Activated B cell treated with CpG ODN at 0.5 μM for 24 hours (primary cell): ENCODE data around the gene IGSF21. TPM values are rescaled to one million over a fixed set of nuclear protein-coding genes. Genes with fewer than 3 reads are reported as not detected.

ENCODE experiments used
- ATAC-seq: fragments of 200-7000 bp; cut with Tn5 transposase; one replicate; pipeline ENCODE4 v1.10.0; 2021; ENCODE audit warnings: low read depth, mild to moderate bottlenecking, moderate library complexity
- CTCF ChIA-PET: fragments of 350-600 bp; sonication (Branson Sonifier 250); formaldehyde crosslinking; loops from one replicate; lab custom pipeline; 2021; ENCODE audit warnings: antibody characterized with exemption; lab: Charles Lee
- POLR2A ChIA-PET: fragments of 350-600 bp; sonication (Branson Sonifier 250); formaldehyde crosslinking; loops from one replicate; lab custom pipeline; 2021; ENCODE audit warnings: antibody characterized with exemption; lab: Charles Lee
- DNase-seq: peaks from one replicate; pipeline ENCODE4 v3.0.0; 2022
- H3K27ac Mint-ChIP-seq: one replicate; pipeline ENCODE4 v1.8.0; 2020; ENCODE audit warnings: mixed read lengths
- H3K27me3 Mint-ChIP-seq: one replicate; pipeline ENCODE4 v1.8.0; 2021; ENCODE audit warnings: mixed read lengths
- H3K36me3 Mint-ChIP-seq: one replicate; pipeline ENCODE4 v1.8.0; 2021; ENCODE audit warnings: low read depth, mixed read lengths
- H3K4me1 Mint-ChIP-seq: one replicate; pipeline ENCODE4 v1.8.0; 2021; ENCODE audit warnings: mixed read lengths
- H3K4me3 Mint-ChIP-seq: one replicate; pipeline ENCODE4 v1.8.0; 2020; ENCODE audit warnings: mild to moderate bottlenecking, mixed read lengths
- H3K9me3 Mint-ChIP-seq: one replicate; pipeline ENCODE4 v1.8.0; 2020; ENCODE audit warnings: mixed read lengths
- CTCF ChIP-seq: fragments of 200-600 bp; IDR thresholded peaks from one replicate; pipeline ENCODE4 v1.8.0; 2022; ENCODE audit warnings: antibody characterized with exemption, mild to moderate bottlenecking
- intact Hi-C: fragments of 100-400 bp; cut with micrococcal nuclease; formaldehyde crosslinking; loops from one replicate; pipeline ENCODE4 v1.15.1; 2024
- total RNA-seq: library from RNA; stranded (reverse); gene quantifications from 2 replicates; pipeline ENCODE4 v1.2.3, GENCODE V29; 2022

IGSF21 gene
- total RNA-seq, 1 donor from 2014 or later, result not detected

- Mint-ChIP-seq H3K9me3 (no peaks in the 10 kb centered on the region), H3K4me3 (no peak overlapping the region), H3K4me1 (no peaks in the 10 kb centered on the region), H3K27me3 (peaks cover 4% of the 10 kb centered on the region), H3K27ac (no peak overlapping the region), H3K36me3 (no peaks in the 10 kb centered on the region)
- POLR2A ChIA-PET, result no interaction called here
- no peak for TF ChIP-seq CTCF
- ATAC-seq (no peak), DNase-seq (no peak)
- intact Hi-C loops, result no loop called here
- CTCF ChIA-PET, result no interaction called here
Measured at GRCh38 chr1:18336801-18337200, 229.2 kb downstream of the IGSF21 start.

- ATAC-seq, result no peak
- peaks cover under 1% of the 10 kb centered on the region for H3K27me3 Mint-ChIP-seq
- no peak overlapping the region for H3K27ac Mint-ChIP-seq
- no peak for TF ChIP-seq CTCF
- no peaks in the 10 kb centered on the region for H3K36me3 Mint-ChIP-seq
- intact Hi-C loops, result no loop called here
- H3K4me3 Mint-ChIP-seq, result no peak overlapping the region
- DNase-seq, result no peak
- CTCF ChIA-PET, result no interaction called here
- H3K9me3 Mint-ChIP-seq, result no peaks in the 10 kb centered on the region
- POLR2A ChIA-PET, result no interaction called here
- H3K4me1 Mint-ChIP-seq, result no peaks in the 10 kb centered on the region
Measured at GRCh38 chr1:18337757-18338156, 230.2 kb downstream of the IGSF21 start.

GRCh38 chr1:18339161-18339560 is 231.6 kb downstream of the IGSF21 start:
- Mint-ChIP-seq H3K27me3 (no peaks in the 10 kb centered on the region), H3K9me3 (no peaks in the 10 kb centered on the region), H3K4me3 (no peak overlapping the region), H3K4me1 (no peaks in the 10 kb centered on the region), H3K27ac (no peak overlapping the region), H3K36me3 (no peaks in the 10 kb centered on the region)
- POLR2A ChIA-PET, result no interaction called here
- CTCF ChIA-PET, result no interaction called here
- TF ChIP-seq CTCF, result no peak
- DNase-seq, result no peak
- no peak for ATAC-seq
- intact Hi-C loops, result no loop called here

GRCh38 chr1:18340158-18340764 is 232.7 kb downstream of the IGSF21 start:
- POLR2A ChIA-PET, result no interaction called here

GRCh38 chr1:18340787-18341186 is 233.2 kb downstream of the IGSF21 start:
- Mint-ChIP-seq H3K4me1 (no peaks in the 10 kb centered on the region), H3K36me3 (no peaks in the 10 kb centered on the region), H3K9me3 (no peaks in the 10 kb centered on the region), H3K27ac (no peak overlapping the region), H3K27me3 (no peaks in the 10 kb centered on the region), H3K4me3 (no peak overlapping the region)
- ATAC-seq (no peak), DNase-seq (no peak)
- POLR2A ChIA-PET, result no interaction called here
- TF ChIP-seq CTCF, result no peak
- CTCF ChIA-PET, result no interaction called here
- intact Hi-C loops, result no loop called here

More at GRCh38 chr1:18340158-18340764, 232.7 kb downstream of the IGSF21 start:
- H3K27ac Mint-ChIP-seq, result no peak overlapping the region
- no peak overlapping the region for H3K4me3 Mint-ChIP-seq
- no peaks in the 10 kb centered on the region for H3K9me3 Mint-ChIP-seq
- H3K4me1 Mint-ChIP-seq, result no peaks in the 10 kb centered on the region
- DNase-seq (no peak), ATAC-seq (no peak)
- no peak for TF ChIP-seq CTCF
- no peaks in the 10 kb centered on the region for H3K27me3 Mint-ChIP-seq
- intact Hi-C loops, result no loop called here
- CTCF ChIA-PET, result no interaction called here
- no peaks in the 10 kb centered on the region for H3K36me3 Mint-ChIP-seq
